GM18858 (cell line): ENCODE measurements around the gene TEX14.
"Not testable (repeated sequence)": the region's sequence is repeated elsewhere in the genome, so short reads cannot be mapped to it uniquely, and the experiment has no call there.

Experiments used
- ATAC-seq: cut with Tn5 transposase; IDR thresholded peaks from one replicate; pipeline ENCODE4 v1.9.1; 2021; ENCODE audit not compliant: unreplicated experiment

Gene TEX14

GRCh38 chr17:58692239-58693055, 602 bp upstream of the TEX14 start, which contains the start of gene RAD51C:
RAD51C (plus strand) TSS chr17:58692602; CDS start chr17:58692644, 42 bp downstream.
- peak; percentile 93 for ATAC-seq

- not testable (repeated sequence) for ATAC-seq
Measured at GRCh38 chr17:58690033-58690432, 1.8 kb downstream of the TEX14 start.

DNA sequence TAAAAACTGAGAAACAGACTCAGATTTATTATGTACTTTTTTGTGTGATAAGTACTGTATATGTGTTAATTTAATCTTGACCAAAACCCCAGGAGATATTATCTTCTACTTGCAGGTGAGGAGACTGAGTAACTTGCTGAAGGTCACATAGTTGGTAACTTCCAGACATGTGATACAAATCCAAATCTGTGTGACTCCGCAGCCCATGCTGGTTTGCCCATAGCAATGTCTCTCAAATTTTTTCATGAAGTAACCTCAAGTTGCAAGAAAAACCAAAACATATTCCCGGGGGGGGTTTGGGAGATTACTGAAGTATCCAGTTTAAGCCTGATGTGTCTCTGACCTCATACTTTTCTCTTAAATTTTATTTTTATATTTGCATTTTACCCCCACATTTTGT, 3.3 kb downstream of the TEX14 start:
- no peak for ATAC-seq

DNA sequence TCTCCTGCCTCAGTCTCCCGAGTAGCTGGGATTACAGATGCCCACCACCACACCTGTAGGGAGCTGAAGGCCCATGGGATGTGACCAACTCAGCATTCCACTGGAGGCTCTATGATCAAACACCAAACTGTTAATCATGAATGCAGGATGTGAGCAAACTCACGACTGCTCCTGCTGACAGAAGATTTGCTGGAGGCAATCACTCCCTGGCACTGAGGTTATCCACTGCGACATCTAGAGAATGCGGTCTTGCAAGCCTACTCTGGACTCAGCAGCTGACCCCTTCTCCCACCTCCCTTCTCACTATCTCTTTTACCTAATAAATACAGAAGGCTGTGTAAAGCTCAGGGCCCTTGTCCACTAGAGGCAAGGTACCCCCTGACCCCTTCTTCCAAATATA, 4.9 kb downstream of the TEX14 start:
- ATAC-seq: no peak

GRCh38 chr17:58684462-58684861, 7.4 kb downstream of the TEX14 start:
- not testable (repeated sequence) for ATAC-seq

DNA sequence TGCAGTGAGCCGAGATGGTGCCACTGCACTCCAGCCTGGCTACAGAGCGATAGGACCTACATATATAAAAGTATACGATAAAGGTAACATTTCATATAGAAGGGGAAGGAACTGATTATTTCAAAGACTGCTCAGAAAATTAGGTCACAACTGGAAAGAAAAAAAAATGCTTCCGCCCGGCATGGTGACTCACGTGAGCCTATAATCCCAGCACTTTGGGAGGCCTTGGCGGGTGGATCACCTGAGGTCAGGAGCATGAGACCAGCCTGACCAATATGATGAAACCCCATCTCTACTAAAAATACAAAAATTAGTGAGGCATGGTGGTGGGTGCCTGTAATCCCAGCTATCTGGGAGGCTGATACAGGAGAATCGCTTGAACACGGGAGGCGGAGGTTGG, 7.8 kb downstream of the TEX14 start:
- no peak for ATAC-seq

DNA sequence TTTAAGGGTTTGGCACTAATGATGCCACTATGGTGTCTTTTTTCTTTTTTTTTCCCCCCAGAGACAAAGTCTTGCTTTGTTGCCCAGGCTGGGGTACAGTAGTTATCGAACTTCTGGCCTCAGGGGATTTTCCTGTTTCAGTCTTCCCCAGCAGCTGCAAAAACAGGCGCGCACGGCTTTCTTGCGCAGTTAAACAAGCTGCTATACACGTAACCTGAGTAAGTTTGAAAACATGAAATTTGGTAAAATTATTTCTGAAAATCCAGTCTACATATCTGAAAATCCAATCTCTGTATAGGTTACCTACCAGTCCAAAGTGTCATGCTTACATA, 11.8 kb downstream of the TEX14 start:
- ATAC-seq: no peak

GRCh38 chr17:58679263-58680037, 12.4 kb downstream of the TEX14 start:
- no peak for ATAC-seq

- ATAC-seq: not testable (repeated sequence)
Measured at GRCh38 chr17:58678287-58678686, 13.6 kb downstream of the TEX14 start.

GRCh38 chr17:58677194-58677880, 14.5 kb downstream of the TEX14 start:
- ATAC-seq: no peak

DNA sequence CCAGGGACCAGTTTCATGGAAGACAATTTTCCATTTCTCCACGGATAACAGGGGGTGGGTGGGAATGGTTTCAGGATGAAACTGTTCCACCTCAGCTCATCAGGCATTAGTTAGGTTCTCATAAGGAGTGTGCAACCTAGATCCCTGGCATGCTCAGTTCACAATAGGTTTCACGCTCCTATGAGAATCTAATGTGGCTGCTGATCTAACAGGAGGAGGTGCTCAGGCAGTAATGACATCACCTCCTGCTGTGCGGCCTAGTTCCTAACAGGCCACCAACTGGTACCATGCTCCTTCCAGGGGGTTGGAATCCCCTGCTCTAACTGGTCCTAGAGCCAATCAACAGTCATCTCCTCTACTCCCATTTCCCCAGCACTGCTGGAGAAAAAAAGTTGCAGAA, 19.9 kb downstream of the TEX14 start:
- no peak for ATAC-seq

GRCh38 chr17:58669853-58670252, 22.0 kb downstream of the TEX14 start:
- ATAC-seq: no peak

DNA sequence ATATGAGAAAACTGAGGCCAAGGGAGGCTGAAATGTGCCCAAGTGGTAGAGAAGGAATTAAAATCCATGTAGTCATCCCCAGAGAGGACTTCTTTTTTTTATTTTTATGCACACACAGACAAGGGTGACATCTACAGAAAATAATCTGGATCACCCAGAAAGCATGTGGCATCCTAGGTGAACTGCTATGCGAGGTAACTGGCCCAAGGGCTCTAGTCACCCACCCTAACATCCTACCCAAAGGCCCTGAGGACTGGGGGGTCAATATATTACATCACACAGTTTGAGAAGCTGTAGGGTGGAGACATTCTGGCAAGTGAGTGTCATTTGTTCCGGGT, 23.3 kb downstream of the TEX14 start:
- no peak for ATAC-seq

- ATAC-seq: no peak
Measured at GRCh38 chr17:58667934-58668597, 23.8 kb downstream of the TEX14 start.

- ATAC-seq: no peak
Measured at GRCh38 chr17:58666858-58667267, 25.0 kb downstream of the TEX14 start.

DNA sequence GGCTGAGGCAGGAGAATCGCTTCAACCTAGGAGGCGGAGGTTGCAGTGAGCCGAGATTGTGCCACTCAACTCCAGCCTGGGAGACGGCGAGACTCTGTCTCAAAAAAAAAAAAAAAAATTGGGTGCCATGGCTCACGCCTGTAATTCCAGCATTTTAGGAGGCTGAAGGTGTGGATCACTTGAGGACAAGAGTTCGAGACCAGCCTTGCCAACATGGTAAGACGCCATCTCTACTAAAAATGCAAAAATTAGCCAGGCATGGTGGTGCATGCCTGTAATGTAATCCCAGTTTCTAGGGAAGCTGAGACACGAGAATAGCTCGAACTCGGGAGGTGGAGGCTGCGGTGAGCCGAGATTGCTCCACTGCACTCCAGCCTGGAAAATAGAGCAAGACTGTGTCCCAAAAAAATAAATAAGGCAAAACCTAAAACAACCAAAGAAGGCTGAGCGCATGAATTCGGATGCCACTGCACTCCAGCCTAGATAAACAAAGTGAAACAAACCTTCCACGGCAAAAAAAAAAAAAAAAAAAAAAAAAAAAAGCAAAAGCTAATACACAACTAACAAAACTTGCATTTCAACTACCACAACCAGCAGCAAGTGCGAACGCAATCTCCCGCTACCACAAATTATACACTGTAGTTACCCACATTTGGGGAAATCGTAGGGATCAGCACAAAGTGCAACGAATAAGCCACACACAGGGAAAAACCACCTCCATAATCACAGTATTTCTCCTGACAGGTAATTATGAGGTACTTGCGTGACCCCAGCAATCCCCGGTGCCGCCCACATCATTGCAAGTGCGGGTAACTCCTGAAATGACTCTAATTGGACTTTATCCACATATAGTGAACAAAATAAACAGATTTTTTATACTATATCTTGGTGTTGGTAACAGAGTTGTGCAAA, 25.6 kb downstream of the TEX14 start:
- ATAC-seq: no peak

GRCh38 chr17:58664302-58664701, 27.5 kb downstream of the TEX14 start:
- ATAC-seq: no peak

DNA sequence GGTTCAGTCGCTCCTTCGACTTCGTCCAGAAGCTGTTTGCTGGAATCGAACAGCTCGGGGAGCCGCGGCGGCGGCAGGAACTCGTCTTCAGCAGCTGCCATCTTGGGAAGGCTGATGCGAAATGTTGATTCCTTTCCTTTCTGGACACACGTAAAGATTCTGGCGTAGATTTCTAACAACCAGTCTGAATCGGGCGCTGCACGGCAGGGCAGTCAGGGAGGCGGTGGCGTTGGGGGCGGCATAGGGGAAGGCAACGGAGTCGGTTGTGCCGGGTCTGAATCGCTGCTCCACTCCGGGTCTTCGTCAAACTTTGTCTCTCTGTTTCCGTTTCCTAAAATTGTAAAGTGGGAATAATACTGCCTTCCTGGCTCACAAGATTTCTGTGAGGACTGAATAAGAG, 30.3 kb downstream of the TEX14 start:
- ATAC-seq: no peak

GRCh38 chr17:58660621-58661020, 31.2 kb downstream of the TEX14 start:
- no peak for ATAC-seq

- not testable (repeated sequence) for ATAC-seq
Measured at GRCh38 chr17:58659714-58660084, 32.1 kb downstream of the TEX14 start.
